ENCODE data around the gene NOL8.

The NOL8 gene

GRCh38 chr9:92266486-92266885 is 58.7 kb downstream of the NOL8 start:
- no peak for DNase-seq (ENCODE audit: low spot score)

DNA sequence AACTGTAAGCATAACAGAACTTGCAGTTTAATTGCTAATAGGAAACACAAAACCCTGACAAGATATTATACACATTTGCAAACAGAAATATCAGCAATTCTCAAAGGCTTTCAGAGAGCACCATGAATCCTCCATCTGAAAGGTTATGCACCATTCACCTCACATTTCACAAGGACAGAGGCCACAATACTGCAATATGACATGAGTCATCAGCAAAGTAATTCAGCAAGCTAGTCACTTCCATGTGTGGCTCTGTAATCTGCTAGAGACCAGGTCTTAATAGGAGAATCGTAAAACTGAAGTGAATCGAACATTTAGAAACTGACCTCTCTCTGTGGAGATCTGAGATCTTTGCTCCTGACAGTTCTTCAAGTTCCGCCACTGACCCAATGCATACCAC is 60.0 kb downstream of the NOL8 start:
- no peak for DNase-seq (ENCODE audit: low spot score)

DNA sequence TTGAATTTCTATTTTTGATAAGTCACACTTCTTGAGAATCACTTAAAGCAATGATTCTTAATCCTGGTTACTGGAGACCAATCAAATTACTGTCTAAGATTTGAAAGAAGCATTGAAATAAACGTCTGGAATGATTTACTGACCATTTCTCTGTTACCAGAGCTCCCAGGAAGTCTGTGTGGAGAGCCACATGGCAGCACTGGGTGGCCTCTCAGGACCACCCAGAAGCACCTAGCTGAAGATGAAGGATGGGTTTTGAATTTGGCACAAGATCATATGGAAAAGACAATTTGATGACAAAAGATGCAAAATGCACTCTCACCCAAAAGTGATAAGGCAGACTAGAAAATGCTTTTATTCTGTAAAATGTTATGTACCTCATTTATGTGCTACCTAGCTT is 62.0 kb downstream of the NOL8 start:
- no peak for DNase-seq (ENCODE audit: low spot score)

DNA sequence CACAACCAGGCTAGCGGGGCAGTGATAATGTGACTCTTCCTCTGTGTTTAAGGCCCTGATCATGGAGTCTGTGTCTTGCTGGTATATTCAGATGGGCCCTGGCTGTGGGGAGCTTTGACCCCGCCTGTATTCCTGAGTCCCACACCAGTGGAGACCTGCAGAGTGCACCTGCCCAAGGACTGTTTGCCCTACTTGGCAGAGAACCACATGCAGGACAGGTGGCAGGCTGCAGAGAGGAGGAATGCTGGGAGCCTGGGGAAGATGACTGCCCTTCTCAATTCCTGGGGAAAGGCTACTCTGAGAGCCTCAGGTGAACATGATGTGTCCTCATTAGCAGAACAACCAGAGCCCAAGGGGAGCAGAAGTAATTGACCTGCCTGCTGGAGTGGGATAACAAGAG is 67.8 kb downstream of the NOL8 start:
- no peak for DNase-seq (ENCODE audit: low spot score)

DNA sequence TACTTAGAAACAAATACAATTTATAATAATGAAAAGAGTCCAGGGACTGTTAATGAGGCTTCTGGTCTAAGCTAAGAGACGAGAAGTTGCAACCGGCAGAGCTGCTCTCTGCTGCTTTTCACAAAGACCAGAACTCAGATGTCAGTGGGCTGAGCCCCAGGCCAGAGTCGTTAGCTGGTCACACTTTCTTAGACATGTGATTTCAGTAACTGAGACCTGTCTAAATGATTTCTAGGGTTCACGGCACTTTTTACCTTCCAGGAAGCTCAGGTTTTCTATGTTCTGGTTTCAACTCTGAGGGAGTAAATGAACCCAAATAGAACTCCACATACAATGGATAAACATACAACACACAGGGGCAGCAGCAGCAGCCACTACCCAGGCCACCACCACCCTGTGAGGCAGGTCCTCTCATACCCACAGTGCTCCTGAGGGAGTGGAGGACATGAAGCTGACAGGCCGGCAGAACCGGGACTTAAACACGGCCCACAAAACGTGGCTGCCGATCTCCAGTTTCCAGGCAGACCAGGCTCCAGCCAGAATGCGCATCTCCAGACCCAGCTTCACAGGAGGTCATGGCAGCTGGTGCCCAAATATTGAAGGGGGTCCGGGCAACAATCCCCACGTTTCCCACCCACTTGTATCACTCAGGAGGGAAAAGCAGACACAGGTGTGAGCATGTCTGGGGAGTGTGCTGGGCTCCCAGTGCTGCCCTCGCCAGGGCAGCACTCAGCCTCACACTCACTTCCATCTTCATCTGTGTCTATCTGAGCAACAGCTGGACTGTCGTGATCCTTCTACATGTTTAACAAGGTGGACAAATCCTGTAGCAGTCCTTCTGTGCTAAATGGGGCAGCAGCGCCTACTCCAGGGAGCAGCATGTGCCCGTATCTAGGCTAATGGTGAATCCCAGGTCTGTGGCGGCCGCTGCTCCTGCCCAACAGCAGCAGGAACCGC is 70.5 kb downstream of the NOL8 start:
- DNase-seq (ENCODE audit: low spot score) = no peak

DNA sequence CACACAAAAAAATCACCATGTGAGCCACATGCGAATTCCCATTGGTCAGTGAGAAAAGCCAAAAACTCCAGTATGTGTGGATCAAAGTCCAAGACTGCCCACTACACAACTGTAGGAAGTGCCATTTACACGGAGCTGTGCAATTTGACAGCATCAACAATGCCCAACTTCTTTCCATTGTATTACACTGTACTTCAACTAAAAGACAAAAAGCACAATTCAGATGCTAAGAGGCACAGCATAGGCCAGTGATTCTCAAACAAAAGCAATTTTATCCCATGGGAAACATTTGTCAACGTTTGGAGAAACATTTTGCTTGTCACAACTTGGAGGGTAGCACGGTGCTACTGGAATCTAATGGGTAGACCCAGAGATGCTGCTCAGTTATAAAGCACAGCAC is 71.5 kb downstream of the NOL8 start:
- DNase-seq (ENCODE audit: low spot score) = no peak

- no peak for DNase-seq (ENCODE audit: low spot score)
Measured at GRCh38 chr9:92247981-92248380, 77.2 kb downstream of the NOL8 start.

Data from hepatic stellate cell (primary cell).